ENCODE data around the gene ZNF723.

- no peak for TF ChIP-seq ZNF174 (tag by site-specific recombination; IDR thresholded peaks at IDR 0.05)
- TF ChIP-seq CTCF (tag by site-specific recombination; IDR thresholded peaks at IDR 0.05): no peak
- TF ChIP-seq ZNF561 (tag by site-specific recombination; IDR thresholded peaks at IDR 0.05; ENCODE audit: borderline replicate concordance): no peak
- no peak for TF ChIP-seq ZBTB7A (tag by site-specific recombination; IDR thresholded peaks at IDR 0.05; ENCODE audit: low read depth)
- TF ChIP-seq, protein P1, sequence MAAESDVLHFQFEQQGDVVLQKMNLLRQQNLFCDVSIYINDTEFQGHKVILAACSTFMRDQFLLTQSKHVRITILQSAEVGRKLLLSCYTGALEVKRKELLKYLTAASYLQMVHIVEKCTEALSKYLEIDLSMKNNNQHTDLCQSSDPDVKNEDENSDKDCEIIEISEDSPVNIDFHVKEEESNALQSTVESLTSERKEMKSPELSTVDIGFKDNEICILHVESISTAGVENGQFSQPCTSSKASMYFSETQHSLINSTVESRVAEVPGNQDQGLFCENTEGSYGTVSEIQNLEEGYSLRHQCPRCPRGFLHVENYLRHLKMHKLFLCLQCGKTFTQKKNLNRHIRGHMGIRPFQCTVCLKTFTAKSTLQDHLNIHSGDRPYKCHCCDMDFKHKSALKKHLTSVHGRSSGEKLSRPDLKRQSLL (tag by site-specific recombination; IDR thresholded peaks at IDR 0.05): no peak
- no peak for TF ChIP-seq SP2 (tag by site-specific recombination; IDR thresholded peaks at IDR 0.05)
- TF ChIP-seq, protein P2, sequence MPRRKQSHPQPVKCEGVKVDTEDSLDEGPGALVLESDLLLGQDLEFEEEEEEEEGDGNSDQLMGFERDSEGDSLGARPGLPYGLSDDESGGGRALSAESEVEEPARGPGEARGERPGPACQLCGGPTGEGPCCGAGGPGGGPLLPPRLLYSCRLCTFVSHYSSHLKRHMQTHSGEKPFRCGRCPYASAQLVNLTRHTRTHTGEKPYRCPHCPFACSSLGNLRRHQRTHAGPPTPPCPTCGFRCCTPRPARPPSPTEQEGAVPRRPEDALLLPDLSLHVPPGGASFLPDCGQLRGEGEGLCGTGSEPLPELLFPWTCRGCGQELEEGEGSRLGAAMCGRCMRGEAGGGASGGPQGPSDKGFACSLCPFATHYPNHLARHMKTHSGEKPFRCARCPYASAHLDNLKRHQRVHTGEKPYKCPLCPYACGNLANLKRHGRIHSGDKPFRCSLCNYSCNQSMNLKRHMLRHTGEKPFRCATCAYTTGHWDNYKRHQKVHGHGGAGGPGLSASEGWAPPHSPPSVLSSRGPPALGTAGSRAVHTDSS (tag by site-specific recombination; IDR thresholded peaks at IDR 0.05): no peak
- no peak for TF ChIP-seq ZNF416 (tag by site-specific recombination; IDR thresholded peaks at IDR 0.05)
- TF ChIP-seq SCRT2 (tag by site-specific recombination; IDR thresholded peaks at IDR 0.05): no peak
- TF ChIP-seq ZBTB21 (tag by site-specific recombination; IDR thresholded peaks at IDR 0.05): no peak
- TF ChIP-seq PRDM1 (tag by site-specific recombination; IDR thresholded peaks at IDR 0.05): no peak
These were observed 35.1 kb upstream of the ZNF723 start for GRCh38 chr19:22797040-22797439.

Measured in HEK293 (cell line).